IMR-90 (cell line): ENCODE results near the gene KCNJ2. TPM values are rescaled to one million over a fixed set of nuclear protein-coding genes. Genes with fewer than 3 reads are reported as not detected.

Experiments
- ATAC-seq: fragments of 200-7000 bp; cut with Tn5 transposase; 2 replicates; pipeline ENCODE4 v1.9.1; 2020; ENCODE audit warnings: low read depth, mild to moderate bottlenecking, moderate library complexity
- BruUV-seq: library from RNA; stranded (reverse); fragments of 400-500 nt; replicated peaks from 2 replicates; lab custom pipeline; 2021; lab: Mats Ljungman, UMichigan
- CTCF ChIA-PET: fragments of 300-600 bp; formaldehyde crosslinking; extraction: SDS; loops from one replicate; lab custom pipeline; 2021; ENCODE audit warnings: antibody characterized with exemption; lab: Yijun Ruan, JAX
- POLR2A ChIA-PET: fragments of 300-600 bp; sonication (Branson Sonifier 250); formaldehyde crosslinking; loops from one replicate; lab custom pipeline; 2022; ENCODE audit warnings: antibody characterized with exemption; ENCODE audit not compliant: unreplicated experiment; lab: Charles Lee
- DNase-seq: peaks from one replicate; pipeline ENCODE4 v3.0.0; 2013
- H2AFZ ChIP-seq: replicated peaks from 2 replicates; pipeline ENCODE3; 2013; ENCODE audit warnings: low read length, mild to moderate bottlenecking; ENCODE audit not compliant: poor library complexity
- H2AK5ac ChIP-seq: 2 replicates; pipeline ENCODE4 v1.6.1; 2013; ENCODE audit warnings: low read depth, low read length, inconsistent platforms
- H2AK9ac ChIP-seq: replicated peaks from 2 replicates; pipeline ENCODE3; 2013; ENCODE audit warnings: mild to moderate bottlenecking, low read depth, low read length, moderate library complexity; ENCODE audit not compliant: poor library complexity
- H2BK120ac ChIP-seq: 2 replicates; pipeline ENCODE4 v1.6.1; 2013; ENCODE audit warnings: low read depth, low read length, inconsistent platforms
- H2BK15ac ChIP-seq: 3 replicates; pipeline ENCODE4 v1.6.1; 2013; ENCODE audit warnings: low read depth, low read length, inconsistent platforms
- H2BK20ac ChIP-seq: 2 replicates; pipeline ENCODE4 v1.6.1; 2013; ENCODE audit warnings: low read depth, mild to moderate bottlenecking, inconsistent platforms, low read length, moderate library complexity
- H2BK5ac ChIP-seq: 2 replicates; pipeline ENCODE4 v1.6.1; 2013; ENCODE audit warnings: mild to moderate bottlenecking, low read depth, low read length, inconsistent platforms; ENCODE audit not compliant: poor library complexity, severe bottlenecking
- H3K14ac ChIP-seq: replicated peaks from 2 replicates; pipeline ENCODE4 v1.6.1; 2013; ENCODE audit warnings: low read depth, low read length, inconsistent platforms
- H3K18ac ChIP-seq: 2 replicates; pipeline ENCODE4 v1.6.1; 2013; ENCODE audit warnings: low read depth, low read length, control low read depth
- H3K23ac ChIP-seq: 2 replicates; pipeline ENCODE4 v1.6.1; 2013; ENCODE audit warnings: low read depth, low read length, inconsistent platforms
- H3K27ac ChIP-seq: 2 replicates; pipeline ENCODE4 v1.5.1; 2013; ENCODE audit warnings: mild to moderate bottlenecking, control low read depth, low read length; ENCODE audit not compliant: insufficient read depth
- H3K27me3 ChIP-seq: 2 replicates; pipeline ENCODE4 v1.6.1; 2013; ENCODE audit warnings: low read length; ENCODE audit not compliant: control insufficient read depth, insufficient read depth
- H3K36me3 ChIP-seq: 2 replicates; pipeline ENCODE4 v1.6.1; 2013; ENCODE audit warnings: low read length, mixed read lengths; ENCODE audit not compliant: control insufficient read depth, insufficient read depth
- H3K4ac ChIP-seq: 2 replicates; pipeline ENCODE4 v1.6.1; 2013; ENCODE audit warnings: low read depth, low read length, inconsistent platforms
- H3K4me1 ChIP-seq: 2 replicates; pipeline ENCODE4 v1.6.1; 2013; ENCODE audit warnings: low read length, mixed read lengths; ENCODE audit not compliant: control insufficient read depth, insufficient read depth
- H3K4me2 ChIP-seq: 2 replicates; pipeline ENCODE4 v1.6.1; 2013; ENCODE audit warnings: low read depth, mild to moderate bottlenecking, control low read depth, low read length, moderate library complexity
- H3K4me3 ChIP-seq: 2 replicates; pipeline ENCODE4 v1.5.1; 2013; ENCODE audit warnings: low read depth, mild to moderate bottlenecking, control low read depth, low read length, moderate library complexity; ENCODE audit not compliant: insufficient read depth
- H3K56ac ChIP-seq: 2 replicates; pipeline ENCODE4 v1.6.1; 2013; ENCODE audit warnings: low read length, inconsistent platforms; ENCODE audit not compliant: insufficient read depth; ENCODE audit errors: extremely low read depth
- H3K79me1 ChIP-seq, 2 experiments: 2 replicates each; pipeline ENCODE4 v1.6.1; 2013; ENCODE audit warnings: low read length in 2 of 2, inconsistent platforms in 1 of 2, low read depth in 1 of 2
- H3K9ac ChIP-seq: 2 replicates; pipeline ENCODE4 v1.6.1; 2013; ENCODE audit warnings: low read depth, low read length, control low read depth
- H3K9me1 ChIP-seq: 2 replicates; pipeline ENCODE4 v1.6.1; 2013; ENCODE audit warnings: low read length, inconsistent platforms; ENCODE audit not compliant: insufficient read depth
- H3K9me3 ChIP-seq: 2 replicates; pipeline ENCODE4 v1.6.1; 2013; ENCODE audit warnings: low read length; ENCODE audit not compliant: control insufficient read depth, insufficient read depth
- H4K20me1 ChIP-seq: 2 replicates; pipeline ENCODE4 v1.6.1; 2013; ENCODE audit warnings: low read length, inconsistent platforms; ENCODE audit not compliant: insufficient read depth
- H4K5ac ChIP-seq: 2 replicates; pipeline ENCODE4 v1.6.1; 2013; ENCODE audit warnings: mild to moderate bottlenecking, low read depth, low read length, control low read depth
- H4K8ac ChIP-seq, 2 experiments: 2 replicates each; pipeline ENCODE4 v1.6.1; 2013; ENCODE audit warnings: low read depth in 2 of 2, low read length in 2 of 2, control low read depth in 1 of 2, inconsistent platforms in 1 of 2
- H4K91ac ChIP-seq: 2 replicates; pipeline ENCODE4 v1.6.1; 2013; ENCODE audit warnings: low read depth, low read length, inconsistent platforms; ENCODE audit not compliant: insufficient read depth
- CEBPB ChIP-seq: IDR thresholded peaks from 2 replicates; pipeline ENCODE4 v1.6.1; 2012; ENCODE audit warnings: low read depth, low read length, improper control_type of control experiment
- FOS ChIP-seq: fragments of 150-350 bp; IDR thresholded peaks from 2 replicates; pipeline ENCODE4 v1.6.1; 2016; ENCODE audit warnings: low read depth, low read length
- MXI1 ChIP-seq: IDR thresholded peaks from 2 replicates; pipeline ENCODE4 v1.6.1; 2012; ENCODE audit warnings: low read depth, mild to moderate bottlenecking, low read length, moderate library complexity, borderline replicate concordance
- POLR2A ChIP-seq: IDR thresholded peaks from 2 replicates; pipeline ENCODE4 v1.6.1; 2012; ENCODE audit warnings: mild to moderate bottlenecking, low read depth, low read length
- RFX5 ChIP-seq: IDR thresholded peaks from 2 replicates; pipeline ENCODE4 v1.8.0; 2012; ENCODE audit warnings: low read depth, mild to moderate bottlenecking, low read length, moderate library complexity
- WGBS, 2 experiments: methylation state at CpG; one replicate each; pipeline versions ENCODE4 v1.1.5 to v1.1.7; 2013; ENCODE audit warnings: missing lambda C conversion rate in 2 of 2; ENCODE audit not compliant: insufficient read length in 1 of 2; ENCODE audit errors: extremely low coverage in 2 of 2; 5-methylcytosine and 5-hydroxymethylcytosine counted together
- dilution Hi-C: fragments of 300-500 bp; cut with HindIII; formaldehyde crosslinking; loops from one replicate; pipeline ENCODE4 v1.14.3; 2018; ENCODE audit warnings: low sequenced_read_pairs; ENCODE audit not compliant: unreplicated experiment
- in situ Hi-C: fragments of 300-500 bp; cut with MboI; formaldehyde crosslinking; loops from 3 replicates; pipeline ENCODE4 v1.14.3; 2019; ENCODE audit warnings: low sequenced_read_pairs, inconsistent platforms, mixed read lengths
- intact Hi-C: fragments of 100-400 bp; cut with micrococcal nuclease; formaldehyde crosslinking; loops from 2 replicates; pipeline ENCODE4 v1.10.0; 2022
- polyA plus RNA-seq, 3 experiments: library from polyadenylated mRNA; depleted of rRNA; stranded (reverse); fragments of >200 nt; gene quantifications; 2 replicates each; pipeline ENCODE4 v1.2.3, GENCODE V29; 2012; ENCODE audit warnings: low replicate concordance in 1 of 3
- total RNA-seq: library from RNA; depleted of rRNA; stranded (reverse); fragments of >200 nt; gene quantifications from 2 replicates; pipeline ENCODE4 v1.2.3, GENCODE V29; 2012
- TF ChIP-seq, protein P1 (sequence below): conservative IDR thresholded peaks from 2 replicates; pipeline ENCODE4 v1.5.1; 2012; ENCODE audit warnings: mild to moderate bottlenecking, low read depth, low read length, improper control_type of control experiment

Gene KCNJ2
- total and polyA plus RNA-seq, 2 of the 4 experiments (the other 2 are of a cell fraction): 0.55 to 8.6 TPM

GRCh38 chr17:70184770-70185169, 15.4 kb downstream of the KCNJ2 start:
- ATAC-seq (peak; percentile 72), DNase-seq (peak; percentile 80)
- TF ChIP-seq FOS: 0 out of 2 replicates have a peak, but pooled peaks have one; percentile 12
- TF ChIP-seq, protein P1, sequence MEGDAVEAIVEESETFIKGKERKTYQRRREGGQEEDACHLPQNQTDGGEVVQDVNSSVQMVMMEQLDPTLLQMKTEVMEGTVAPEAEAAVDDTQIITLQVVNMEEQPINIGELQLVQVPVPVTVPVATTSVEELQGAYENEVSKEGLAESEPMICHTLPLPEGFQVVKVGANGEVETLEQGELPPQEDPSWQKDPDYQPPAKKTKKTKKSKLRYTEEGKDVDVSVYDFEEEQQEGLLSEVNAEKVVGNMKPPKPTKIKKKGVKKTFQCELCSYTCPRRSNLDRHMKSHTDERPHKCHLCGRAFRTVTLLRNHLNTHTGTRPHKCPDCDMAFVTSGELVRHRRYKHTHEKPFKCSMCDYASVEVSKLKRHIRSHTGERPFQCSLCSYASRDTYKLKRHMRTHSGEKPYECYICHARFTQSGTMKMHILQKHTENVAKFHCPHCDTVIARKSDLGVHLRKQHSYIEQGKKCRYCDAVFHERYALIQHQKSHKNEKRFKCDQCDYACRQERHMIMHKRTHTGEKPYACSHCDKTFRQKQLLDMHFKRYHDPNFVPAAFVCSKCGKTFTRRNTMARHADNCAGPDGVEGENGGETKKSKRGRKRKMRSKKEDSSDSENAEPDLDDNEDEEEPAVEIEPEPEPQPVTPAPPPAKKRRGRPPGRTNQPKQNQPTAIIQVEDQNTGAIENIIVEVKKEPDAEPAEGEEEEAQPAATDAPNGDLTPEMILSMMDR: no peak
- no peak for TF ChIP-seq POLR2A
- no peak for TF ChIP-seq MXI1
- no peak for TF ChIP-seq RFX5
- no peak for TF ChIP-seq CEBPB
- Histone ChIP-seq H4K5ac (no peak overlapping the region), H3K18ac (no peak overlapping the region), H4K20me1 (no peaks in the 10 kb centered on the region), H4K91ac (no peak overlapping the region), H2BK20ac (no peak overlapping the region), H3K4me3 (no peak overlapping the region), H3K79me1 (no peaks in the 10 kb centered on the region), H2BK5ac (no peak overlapping the region), H2BK120ac (no peak overlapping the region), H3K9me3 (no peaks in the 10 kb centered on the region), H3K23ac (no peak overlapping the region), H3K14ac (no peak overlapping the region), H2BK15ac (no peak overlapping the region), H3K4ac (no peak overlapping the region), H3K4me1 (no peaks in the 10 kb centered on the region), H3K27me3 (no peaks in the 10 kb centered on the region), H2AK9ac (no peak overlapping the region), H3K9me1 (no peaks in the 10 kb centered on the region), H2AFZ (no peak overlapping the region), H3K9ac (no peak overlapping the region), H2AK5ac (no peak overlapping the region), H4K8ac (no peak overlapping the region), H3K36me3 (no peaks in the 10 kb centered on the region), H3K56ac (no peak overlapping the region), H3K4me2 (0 out of 2 replicates have a peak overlapping the region, but pooled peaks have one; percentile 0), H3K27ac (no peak overlapping the region)
- in situ Hi-C loops (no loop called here), intact Hi-C loops (no loop called here), dilution Hi-C loops (no loop called here)
- WGBS, 2 experiments: 0% methylated on average over 3 of the region's 4 CpGs; no CpG with 5 or more reads in 1 of the 2 experiments
- ChIA-PET POLR2A (no interaction called here), CTCF (no interaction called here)
- BruUV-seq: no TSS peak
